Bronchial epithelial cell (primary cell): ENCODE results near the gene TRIM17. TPM values are rescaled to one million over a fixed set of nuclear protein-coding genes. Genes with fewer than 3 reads are reported as not detected.
A peak's percentile ranks its signal among the peaks of the same experiment; 100 is the strongest.

ENCODE experiments used
- DNase-seq: peaks from one replicate; pipeline ENCODE4 v3.0.0-alpha.2; 2010; ENCODE audit warnings: low read depth
- FAIRE-seq: peaks from 2 replicates; lab custom pipeline; 2011; peaks lifted over from hg19 to GRCh38; lab: Jason Lieb, UNC
- H3K27me3 ChIP-seq: 2 replicates; pipeline ENCODE4 v1.5.1; 2011; ENCODE audit warnings: low read length; ENCODE audit not compliant: control insufficient read depth, insufficient read depth
- H3K36me3 ChIP-seq: 2 replicates; pipeline ENCODE4 v1.5.1; 2011; ENCODE audit warnings: low read length; ENCODE audit not compliant: control insufficient read depth, insufficient read depth
- H3K4me3 ChIP-seq: 2 replicates; pipeline ENCODE4 v1.5.1; 2011; ENCODE audit warnings: mild to moderate bottlenecking, low read depth, low read length, control low read depth
- total RNA-seq: library from RNA; depleted of rRNA; stranded (reverse); fragments of >200 nt; gene quantifications from 2 replicates; pipeline ENCODE4 v1.2.1, GENCODE V29; 2014
- TF ChIP-seq, protein P1 (sequence below): IDR thresholded peaks from 2 replicates; pipeline ENCODE4 v1.5.1; 2011; ENCODE audit warnings: mild to moderate bottlenecking, moderate library complexity, low read length, control low read depth, inconsistent platforms; ENCODE audit not compliant: insufficient read depth, severe bottlenecking

Gene TRIM17
- total RNA-seq, 1 donor from 2014 or later: 1.6 TPM

DNA sequence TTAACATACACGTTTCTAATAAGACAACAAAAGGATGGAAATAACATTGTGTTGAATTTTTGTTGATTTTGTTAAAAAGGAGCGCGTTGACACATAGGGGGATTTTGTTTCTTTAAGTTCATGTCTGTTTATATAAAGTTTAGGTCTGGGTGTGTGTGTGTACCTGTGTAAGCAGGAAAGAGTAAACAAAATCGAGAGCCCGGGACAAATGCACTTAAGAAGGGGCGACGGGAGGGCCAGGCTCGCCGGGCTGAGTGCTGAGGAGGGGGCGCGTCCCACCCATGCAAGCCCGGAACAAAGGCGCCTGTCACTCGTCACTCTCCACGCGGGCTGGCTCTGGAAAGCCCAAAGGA is 28.8 kb upstream of the TRIM17 start:
- TF ChIP-seq, protein P1, sequence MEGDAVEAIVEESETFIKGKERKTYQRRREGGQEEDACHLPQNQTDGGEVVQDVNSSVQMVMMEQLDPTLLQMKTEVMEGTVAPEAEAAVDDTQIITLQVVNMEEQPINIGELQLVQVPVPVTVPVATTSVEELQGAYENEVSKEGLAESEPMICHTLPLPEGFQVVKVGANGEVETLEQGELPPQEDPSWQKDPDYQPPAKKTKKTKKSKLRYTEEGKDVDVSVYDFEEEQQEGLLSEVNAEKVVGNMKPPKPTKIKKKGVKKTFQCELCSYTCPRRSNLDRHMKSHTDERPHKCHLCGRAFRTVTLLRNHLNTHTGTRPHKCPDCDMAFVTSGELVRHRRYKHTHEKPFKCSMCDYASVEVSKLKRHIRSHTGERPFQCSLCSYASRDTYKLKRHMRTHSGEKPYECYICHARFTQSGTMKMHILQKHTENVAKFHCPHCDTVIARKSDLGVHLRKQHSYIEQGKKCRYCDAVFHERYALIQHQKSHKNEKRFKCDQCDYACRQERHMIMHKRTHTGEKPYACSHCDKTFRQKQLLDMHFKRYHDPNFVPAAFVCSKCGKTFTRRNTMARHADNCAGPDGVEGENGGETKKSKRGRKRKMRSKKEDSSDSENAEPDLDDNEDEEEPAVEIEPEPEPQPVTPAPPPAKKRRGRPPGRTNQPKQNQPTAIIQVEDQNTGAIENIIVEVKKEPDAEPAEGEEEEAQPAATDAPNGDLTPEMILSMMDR: no peak
- DNase-seq: no peak
- FAIRE-seq: no peak
- Histone ChIP-seq H3K4me3 (peak overlapping the region; percentile 19), H3K27me3 (peaks cover 7% of the 10 kb centered on the region), H3K36me3 (no peaks in the 10 kb centered on the region)

DNA sequence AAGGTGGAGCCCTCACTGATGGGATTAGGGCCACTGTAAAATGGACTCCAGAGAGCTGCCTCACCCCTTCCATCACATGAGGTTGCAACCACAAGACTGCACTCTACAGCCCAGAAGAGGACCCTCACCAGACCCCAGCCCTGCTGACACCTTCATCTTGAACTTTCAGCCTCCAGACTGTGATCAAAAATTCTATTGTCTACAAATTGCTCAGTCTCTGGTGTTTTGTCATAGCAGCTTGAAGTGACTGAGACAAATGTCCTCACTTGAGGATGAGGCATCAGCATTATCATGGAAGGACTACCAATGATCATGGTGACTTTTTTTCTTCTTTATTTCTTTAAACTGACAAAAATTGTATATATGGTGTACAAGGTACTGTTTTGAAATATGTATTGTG is 26.7 kb upstream of the TRIM17 start:
- H3K36me3 ChIP-seq: no peaks in the 10 kb centered on the region
- DNase-seq (no peak), FAIRE-seq (no peak)
- TF ChIP-seq, protein P1: no peak
- H3K4me3 ChIP-seq: no peak overlapping the region
- peaks cover 8% of the 10 kb centered on the region for H3K27me3 ChIP-seq

DNA sequence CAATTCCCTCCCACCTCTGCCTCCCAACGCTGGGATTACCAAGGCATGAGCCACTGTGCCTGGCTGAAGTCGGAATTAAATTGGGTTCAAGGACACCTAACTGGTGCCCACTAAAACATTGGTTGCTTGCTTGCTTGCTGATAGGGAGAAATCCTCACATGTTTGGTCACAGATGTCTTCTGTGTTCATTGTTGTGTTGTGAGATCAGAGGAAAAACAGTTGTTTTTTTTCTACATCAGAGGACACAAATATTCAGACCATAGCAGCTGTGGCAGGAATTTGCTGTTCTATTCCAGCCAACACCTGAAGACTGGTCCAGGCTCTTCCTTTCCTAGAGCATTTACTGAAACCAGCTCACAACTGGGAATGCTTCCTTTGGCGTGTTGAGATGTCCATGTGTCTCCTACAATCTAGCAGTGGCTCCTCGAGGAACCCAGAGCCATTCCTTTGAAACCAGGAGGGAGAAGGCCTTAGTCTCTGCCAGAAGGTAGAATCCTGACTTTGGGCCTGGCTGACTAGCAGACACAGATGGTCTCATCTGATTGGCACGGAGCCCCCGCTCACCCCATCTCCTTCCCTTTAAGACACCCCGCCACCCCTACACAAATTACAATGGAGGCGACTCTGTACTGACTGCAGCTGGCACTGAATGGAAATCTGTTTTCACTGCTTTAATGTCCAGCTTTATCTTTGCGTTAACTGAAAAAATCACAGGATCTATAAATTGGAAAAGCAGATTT is 24.3 kb upstream of the TRIM17 start:
- peak; percentile 89 for FAIRE-seq

DNA sequence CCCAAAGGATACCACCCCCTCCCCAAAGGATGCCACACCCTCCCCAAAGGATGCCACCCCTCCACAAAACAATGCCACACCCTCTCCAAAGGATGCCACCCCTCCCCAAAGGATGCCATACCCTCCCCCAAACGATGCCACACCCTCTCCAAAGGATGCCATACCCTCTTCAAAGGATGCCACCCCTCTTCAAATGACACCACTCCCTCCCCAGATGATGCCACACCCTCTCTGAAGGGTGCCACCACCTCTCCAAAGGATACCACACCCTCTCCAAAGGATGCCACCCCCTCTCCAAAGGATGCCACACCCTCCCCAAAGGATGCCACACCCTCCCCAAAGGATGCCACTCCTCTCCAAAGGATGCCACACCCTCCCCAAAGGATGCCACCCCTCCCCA is 21.6 kb upstream of the TRIM17 start:
- FAIRE-seq (no peak), DNase-seq (no peak)
- H3K4me3 ChIP-seq: no peak overlapping the region
- TF ChIP-seq, protein P1: no peak
- H3K36me3 ChIP-seq: no peaks in the 10 kb centered on the region
- peaks cover 9% of the 10 kb centered on the region for H3K27me3 ChIP-seq

More for the DNA sequence above, 24.3 kb upstream of the TRIM17 start:
- Histone ChIP-seq H3K27me3 (peaks cover 8% of the 10 kb centered on the region), H3K4me3 (no peak overlapping the region), H3K36me3 (no peaks in the 10 kb centered on the region)
- DNase-seq: no peak
- TF ChIP-seq, protein P1: no peak

DNA sequence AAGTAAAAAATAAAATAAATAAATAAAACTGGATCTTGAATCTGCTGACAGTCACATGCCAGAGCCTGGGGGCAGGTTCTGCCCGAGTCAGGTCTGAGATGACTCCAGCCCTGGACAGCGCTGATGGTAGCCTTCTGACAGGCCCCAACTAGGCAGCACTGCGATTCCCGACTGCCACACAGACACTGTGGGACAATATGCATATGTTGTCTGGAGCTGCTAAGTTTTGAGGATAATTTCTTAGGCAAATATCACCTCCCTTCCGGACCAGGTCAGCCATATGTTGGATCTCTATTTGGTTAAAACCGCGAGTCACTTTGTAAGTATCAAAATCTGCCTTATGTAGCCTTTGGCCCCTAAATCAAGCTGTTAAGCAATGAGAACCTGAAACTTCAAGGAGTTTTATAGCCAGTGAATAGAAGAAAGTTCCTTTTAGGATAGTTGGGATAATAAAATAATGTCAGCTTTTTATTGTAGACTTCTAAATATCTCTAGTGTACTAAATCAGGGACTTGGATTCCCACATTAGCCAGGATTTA is 20.8 kb upstream of the TRIM17 start:
- TF ChIP-seq, protein P1: no peak
- no peak overlapping the region for H3K4me3 ChIP-seq
- FAIRE-seq: no peak
- H3K36me3 ChIP-seq: no peaks in the 10 kb centered on the region
- DNase-seq: no peak
- peaks cover 9% of the 10 kb centered on the region for H3K27me3 ChIP-seq
